ENCODE data around the gene MSI1.

MSI1 gene

GRCh38 chr12:120368789-120369602 lies at the start of gene MSI1:
MSI1 (minus strand) TSS chr12:120369164; CDS start chr12:120369091, 73 bp downstream.
- no peak for FAIRE-seq

GRCh38 chr12:120417917-120418580 lies 49.1 kb upstream of the MSI1 start:
- FAIRE-seq, result no peak

- FAIRE-seq, result no peak
Observed at GRCh38 chr12:120416490-120417216, 47.7 kb upstream of the MSI1 start.

DNA sequence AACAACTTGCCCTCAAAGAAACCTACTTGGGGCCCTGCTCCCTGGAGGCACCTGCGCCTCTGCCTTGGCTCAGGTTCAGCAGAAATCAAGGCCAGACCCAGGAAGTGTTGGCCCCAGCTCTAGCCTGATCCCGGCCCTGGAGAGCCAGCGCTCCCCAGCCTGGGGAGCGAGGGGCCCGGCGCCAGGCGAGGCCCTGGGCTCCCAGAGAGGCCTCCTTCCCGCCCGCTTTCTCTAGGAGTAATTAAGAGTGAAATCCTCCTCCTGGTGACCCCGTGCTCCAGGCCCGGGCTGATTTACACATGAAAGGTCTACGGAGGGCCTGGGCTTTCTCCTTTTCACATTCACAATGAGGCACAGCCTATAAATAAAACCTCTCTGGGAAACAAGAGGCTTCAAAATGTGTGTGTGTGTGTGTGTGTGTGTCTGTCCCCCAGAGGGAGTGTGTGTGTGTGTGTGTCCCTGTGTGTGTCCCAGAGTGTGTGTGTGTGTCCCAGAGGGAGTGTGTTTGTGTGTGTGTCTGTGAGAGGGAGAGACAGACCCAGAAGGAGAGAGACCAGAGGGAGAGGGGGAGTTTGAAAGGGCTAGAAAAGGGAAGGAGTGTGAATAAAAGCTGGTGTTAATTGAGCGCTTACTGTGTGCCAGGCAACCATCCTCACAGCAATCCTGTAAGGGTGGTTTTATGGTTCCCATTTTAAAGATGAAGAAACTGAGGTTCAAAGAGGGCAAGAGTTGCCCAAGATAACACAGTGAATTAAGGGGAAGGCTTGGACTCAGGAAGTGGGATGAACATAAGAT lies 45.1 kb upstream of the MSI1 start:
- no peak for FAIRE-seq

GRCh38 chr12:120412421-120412820 lies 43.5 kb upstream of the MSI1 start:
- FAIRE-seq, result no peak

GRCh38 chr12:120408771-120409170 lies 39.8 kb upstream of the MSI1 start:
- no peak for FAIRE-seq

DNA sequence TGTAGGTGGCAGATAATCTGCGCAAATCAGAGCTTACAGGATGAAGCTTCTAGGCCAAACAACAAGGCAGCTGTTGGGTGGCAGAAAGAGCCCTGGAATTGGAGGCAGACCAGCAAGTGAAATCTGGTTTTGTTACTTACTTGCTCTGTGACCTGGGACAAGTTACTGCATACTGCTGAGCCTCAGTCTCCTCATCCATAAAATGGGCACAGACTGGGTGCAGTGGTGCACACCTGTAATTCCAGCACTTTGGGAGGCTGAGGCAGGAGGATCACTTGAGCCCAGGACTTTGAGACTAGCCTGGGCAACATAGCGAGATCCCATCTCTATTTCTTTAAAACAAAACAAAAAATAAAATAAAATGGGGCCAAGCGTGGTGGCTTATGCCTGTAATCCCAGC lies 37.6 kb upstream of the MSI1 start:
- FAIRE-seq, result no peak

GRCh38 chr12:120406069-120406468 lies 37.1 kb upstream of the MSI1 start:
- no peak for FAIRE-seq

GRCh38 chr12:120404271-120404670 lies 35.3 kb upstream of the MSI1 start:
- no peak for FAIRE-seq

DNA sequence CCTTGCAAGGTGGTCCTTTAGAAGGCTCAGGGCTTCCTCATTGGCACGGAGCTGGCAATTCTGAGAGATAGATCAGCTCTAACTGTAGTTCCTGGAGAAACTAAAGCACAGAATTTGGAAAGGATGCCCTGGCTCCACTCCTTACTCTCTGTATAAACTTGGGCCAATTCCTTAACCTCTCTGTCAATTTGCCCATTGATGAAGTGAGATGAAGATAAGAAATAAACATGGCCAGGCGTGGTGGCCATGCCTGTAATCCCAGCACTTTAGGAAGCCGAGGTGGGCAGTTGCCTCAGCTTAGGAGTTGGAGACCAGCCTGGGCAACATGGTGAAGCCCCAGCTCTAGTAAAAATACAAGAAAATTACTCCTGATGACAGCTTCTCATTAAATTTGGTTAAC lies 34.9 kb upstream of the MSI1 start:
- FAIRE-seq, result no peak

DNA sequence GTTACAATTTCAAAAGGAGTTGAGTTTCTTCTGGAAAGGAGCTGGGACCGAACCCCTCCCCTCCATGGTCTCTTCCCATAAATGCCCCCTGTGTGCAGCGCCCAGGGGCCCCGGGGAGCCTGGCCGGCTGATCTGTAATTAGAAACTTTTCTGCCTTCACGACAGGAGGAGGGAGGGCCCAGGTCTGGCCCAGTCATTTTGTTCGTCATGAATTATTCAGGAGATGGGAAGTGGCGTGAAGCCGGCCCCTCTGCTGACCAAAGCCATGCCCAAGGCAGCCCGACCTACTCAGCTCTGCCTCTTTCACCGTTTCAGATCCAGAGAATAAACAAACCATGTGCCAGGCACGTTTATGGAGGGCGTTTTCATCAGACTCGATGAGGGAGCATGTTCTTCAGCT lies 33.3 kb upstream of the MSI1 start:
- no peak for FAIRE-seq

- FAIRE-seq, result no peak
Observed at GRCh38 chr12:120399531-120399930, 30.6 kb upstream of the MSI1 start.

- no peak for FAIRE-seq
Observed at GRCh38 chr12:120397824-120398540, 29.0 kb upstream of the MSI1 start.

DNA sequence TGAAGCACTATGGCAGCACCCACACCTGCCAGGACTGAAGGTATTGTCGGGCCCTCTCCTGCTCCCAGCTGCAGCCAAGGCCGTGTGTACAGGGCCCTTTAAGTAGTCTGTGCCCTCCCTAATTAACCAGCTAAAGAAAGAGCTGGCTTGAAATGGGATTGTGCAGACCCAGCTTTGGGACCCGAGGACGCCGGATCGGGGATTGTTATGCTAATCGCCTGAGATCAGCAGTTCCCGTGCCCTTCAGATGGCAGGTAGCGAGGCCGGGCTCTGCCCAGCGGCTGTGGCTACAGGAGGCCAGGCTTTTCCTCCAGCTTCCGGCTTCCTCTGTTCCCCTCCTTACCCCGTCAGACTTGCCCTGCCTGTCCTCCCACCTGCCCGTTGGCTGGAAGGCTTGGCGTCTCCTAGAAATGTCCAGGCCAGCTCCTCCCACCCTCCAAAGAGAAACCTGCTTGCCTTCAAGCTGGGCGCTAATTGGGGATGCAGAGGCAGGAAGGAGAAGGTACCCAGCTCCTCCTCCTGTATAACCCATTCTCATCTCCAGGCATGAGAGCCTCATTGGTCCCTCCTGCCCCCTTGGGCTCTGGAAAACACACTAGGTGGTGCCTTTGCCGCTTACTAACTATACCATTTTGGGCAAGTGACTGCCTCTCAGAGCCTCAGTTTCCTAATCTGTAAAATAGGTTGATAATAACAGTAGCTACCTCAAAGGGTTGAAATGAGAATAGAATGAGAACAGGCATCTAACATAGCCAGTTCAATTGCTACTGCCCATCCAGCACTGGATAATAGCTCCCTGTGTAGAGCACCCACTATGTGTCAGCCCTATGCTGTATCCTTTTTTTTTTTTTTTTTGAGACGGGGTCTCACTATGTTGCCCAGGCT lies 25.8 kb upstream of the MSI1 start:
- no peak for FAIRE-seq

DNA sequence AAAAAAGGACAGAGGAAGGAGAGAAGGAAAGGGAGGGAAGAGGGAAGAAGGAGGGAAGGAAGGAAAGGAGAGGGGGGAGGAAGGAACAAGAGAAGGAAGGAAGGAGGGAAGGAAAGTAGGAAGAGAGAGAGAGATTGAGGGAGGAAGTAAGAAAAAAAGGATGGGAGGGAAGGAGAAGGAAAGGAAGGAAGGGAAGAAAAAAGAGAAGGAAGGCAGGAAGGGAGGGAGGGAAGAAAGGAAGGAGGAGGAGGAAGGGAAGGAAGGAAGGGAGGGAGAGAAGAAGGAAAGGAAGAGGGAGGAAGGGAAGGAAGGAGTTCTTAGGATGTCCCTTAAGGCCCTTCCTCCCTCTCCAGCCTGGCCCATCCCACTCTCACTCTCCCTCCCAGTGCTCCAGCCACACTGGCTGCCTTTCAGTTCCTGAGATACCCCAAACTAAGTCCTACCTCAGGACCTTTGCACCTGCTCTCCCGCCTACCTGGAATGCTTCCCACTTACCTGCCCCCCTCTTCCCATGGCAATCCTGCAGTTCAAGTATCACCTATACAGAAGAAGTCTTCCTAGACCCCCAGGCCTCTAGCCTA lies 21.7 kb upstream of the MSI1 start:
- FAIRE-seq, result no peak

DNA sequence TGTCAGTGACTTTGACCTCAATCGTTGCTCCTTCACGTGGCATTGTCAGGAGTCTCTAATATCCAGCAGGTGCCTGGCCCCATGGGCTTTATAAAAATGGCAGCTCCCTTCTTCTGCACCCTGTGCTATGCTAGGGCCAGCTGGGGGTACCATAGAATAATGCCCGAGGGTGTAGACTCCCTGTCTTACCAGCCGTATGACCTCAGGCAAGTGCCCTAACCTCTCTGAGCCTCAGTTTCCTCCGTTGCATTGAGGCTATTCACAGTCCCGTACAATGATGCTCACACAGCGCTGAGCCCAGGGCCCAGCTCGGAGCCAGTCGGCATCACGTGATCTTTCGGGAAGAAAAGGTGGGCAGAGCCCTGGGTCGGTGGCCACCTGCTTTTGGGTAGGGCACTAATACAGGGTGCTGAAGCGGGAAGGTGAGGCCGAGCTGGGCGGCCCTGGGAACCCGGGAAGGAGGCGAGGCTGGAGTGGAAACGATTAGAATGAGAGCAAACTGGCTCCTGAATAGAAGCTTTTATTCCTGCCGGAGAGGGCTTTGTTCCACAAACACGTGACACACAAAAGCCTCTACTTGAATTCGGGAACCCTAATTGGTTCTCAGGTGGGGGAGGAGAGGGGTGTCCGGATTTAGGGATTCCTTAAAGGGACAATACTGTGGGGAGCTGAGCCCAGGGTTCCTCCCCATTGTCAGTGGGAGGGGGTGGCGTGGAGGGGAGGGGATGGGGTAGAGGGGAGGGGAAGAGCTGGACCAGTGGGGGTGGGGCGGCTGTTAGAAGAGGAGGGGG lies 19.9 kb upstream of the MSI1 start:
- FAIRE-seq, result no peak

DNA sequence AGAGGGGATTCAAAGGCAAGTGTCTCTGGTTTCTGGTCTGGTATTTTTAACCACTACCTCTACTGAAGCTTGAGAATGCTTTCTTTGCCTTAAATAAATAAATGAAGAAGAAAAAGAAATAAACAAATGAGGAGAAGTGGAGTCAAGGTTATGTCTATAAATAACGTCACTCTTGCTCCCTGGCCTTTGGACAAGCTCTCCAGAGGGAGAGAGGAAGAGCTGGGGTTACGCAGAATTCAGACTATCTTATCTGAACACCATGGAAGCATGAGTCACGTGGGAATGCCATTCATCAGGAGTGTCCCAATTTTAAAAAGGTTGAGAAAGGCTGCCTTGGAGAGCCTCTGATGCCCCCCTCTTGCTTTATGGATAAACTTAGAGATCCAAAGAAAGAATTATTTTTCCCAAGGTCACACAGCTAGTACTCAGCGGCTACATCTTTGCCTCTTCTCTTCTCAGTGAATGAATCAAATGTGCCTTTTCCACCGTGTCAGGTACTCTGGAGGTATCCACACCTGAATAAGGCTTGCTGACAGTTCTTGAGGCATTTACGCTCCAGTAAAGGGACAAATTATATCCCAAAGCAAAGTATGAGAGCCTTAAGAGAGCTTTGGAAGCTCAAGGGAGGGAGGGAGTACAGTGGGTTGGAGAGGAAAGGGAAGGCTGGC lies 12.9 kb upstream of the MSI1 start:
- FAIRE-seq, result no peak

- no peak for FAIRE-seq
Observed at GRCh38 chr12:120378036-120378435, 9.1 kb upstream of the MSI1 start.

DNA sequence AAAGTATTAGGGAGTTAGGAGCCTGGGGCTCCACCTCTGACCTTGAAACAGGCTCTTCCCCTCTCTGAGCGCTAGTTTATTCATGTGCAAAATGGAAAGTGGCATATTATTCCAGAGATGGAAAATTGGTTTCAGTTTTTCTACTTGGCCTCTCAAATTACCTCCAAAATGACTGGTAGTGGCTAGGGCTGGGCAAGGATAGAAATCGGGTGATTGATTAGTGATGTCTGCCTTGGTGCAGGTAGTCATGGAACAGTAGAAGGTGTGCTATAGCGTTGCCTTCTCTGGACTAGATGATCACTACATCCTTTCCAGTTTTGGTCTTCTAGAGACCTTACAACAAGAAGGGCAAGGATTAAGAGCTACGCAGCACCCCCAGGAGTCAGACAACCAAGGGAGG lies 8.6 kb upstream of the MSI1 start:
- no peak for FAIRE-seq
